GM23248 (cell line): ENCODE results near the gene SLC25A26.

Experiments used
- EZH2 ChIP-seq: fragments of 200-600 bp; sonication (generic); IDR thresholded peaks from 2 replicates; pipeline ENCODE4 v1.6.1; 2018; ENCODE audit warnings: antibody characterized with exemption, mild to moderate bottlenecking; ENCODE audit not compliant: insufficient read depth, poor library complexity, severe bottlenecking
- EZH2phosphoT487 ChIP-seq: fragments of 200-600 bp; sonication (generic); IDR thresholded peaks from 2 replicates; pipeline ENCODE4 v1.6.1; 2018; ENCODE audit warnings: antibody characterized with exemption, moderate library complexity, mild to moderate bottlenecking, low read depth; ENCODE audit not compliant: insufficient read depth

DNA sequence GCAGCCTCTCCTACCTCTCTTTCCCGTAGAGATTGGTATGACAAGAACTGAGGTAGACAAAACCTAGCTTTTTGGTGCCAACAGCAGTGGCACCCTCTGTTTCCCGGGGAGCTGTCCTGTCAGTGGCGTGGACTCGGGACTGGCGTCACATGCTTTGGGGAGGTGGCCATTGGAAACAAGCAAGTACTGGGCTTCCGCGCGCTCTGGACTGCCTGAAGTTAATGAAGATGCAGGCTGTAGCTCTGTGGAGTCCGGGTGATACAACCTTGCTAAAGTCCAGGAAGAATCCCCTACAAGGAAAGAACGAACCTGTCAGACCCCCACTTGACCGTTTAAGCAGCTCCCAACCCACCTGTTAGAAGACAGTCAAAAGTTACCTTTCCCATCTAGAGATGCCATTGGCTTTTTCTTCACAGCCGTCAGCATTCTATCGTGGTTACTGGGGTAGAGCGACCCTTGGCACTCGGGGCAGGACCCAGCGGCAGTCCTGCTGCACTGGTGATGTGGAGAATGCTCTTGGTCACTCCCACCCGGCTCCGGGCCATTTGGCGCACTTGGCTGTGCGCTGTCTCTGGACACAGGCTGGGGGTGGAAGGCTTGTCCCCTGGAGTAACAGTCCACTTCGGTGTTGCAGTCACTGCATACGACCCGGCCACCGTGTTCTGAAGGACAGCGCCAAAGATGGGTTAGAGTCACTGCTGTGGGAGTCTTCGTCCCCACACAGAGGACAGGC lies 159.6 kb downstream of the SLC25A26 start:
- TF ChIP-seq EZH2 (no peak), EZH2phosphoT487 (no peak)
